Measurements from ENCODE around the gene UBE2E1. TPM values are rescaled to one million over a fixed set of nuclear protein-coding genes. Genes with fewer than 3 reads are reported as not detected.

The UBE2E1 gene
- total and polyA plus RNA-seq, 2 of the 4 experiments (the other 2 are of a cell fraction), result 54.1 to 91.6 TPM

DNA sequence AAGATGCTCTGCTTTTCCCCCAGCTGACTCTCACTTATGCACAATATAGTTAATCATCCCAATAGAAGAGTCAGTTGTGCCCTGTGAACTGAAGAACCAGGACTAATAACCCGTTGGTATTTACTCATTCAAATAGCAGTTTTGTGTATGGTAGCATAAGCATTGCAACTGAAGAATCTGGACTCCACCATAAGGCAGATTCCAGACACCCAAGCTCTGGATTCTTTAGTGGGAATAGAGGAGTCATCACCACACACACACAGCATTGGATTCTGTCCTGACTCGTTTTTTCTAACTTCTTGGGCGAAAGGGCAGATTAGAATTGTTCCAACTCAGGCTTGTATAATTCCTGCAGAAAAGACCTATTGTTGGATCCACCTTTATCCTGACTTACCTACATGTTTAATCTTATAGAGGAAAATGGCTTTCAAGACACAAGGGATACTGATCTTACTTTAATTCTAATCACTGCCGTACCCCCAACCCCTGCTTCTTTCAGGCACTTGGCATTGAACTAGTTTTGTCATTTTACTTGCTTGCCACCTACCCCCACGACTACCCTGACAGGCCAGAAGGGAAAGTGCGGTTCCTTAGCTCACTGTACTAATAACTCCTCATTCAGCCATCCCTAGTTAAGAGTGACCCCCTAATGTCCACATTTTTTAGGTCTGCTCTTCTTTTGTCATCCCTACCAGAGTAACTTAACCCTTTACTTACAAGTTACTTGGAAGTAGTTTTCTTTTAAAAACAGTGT is 68.8 kb downstream of the UBE2E1 start:
- dilution Hi-C loops (cut with HindIII; ENCODE audit: low sequenced_read_pairs, unreplicated experiment), result no loop called here
- peaks cover 24 to 70% of the 10 kb centered on the region in 2 experiments for H3K79me1 ChIP-seq (ENCODE audit: low read depth in 1 of 2, low read length in 2 of 2)
- 80% methylated on average over 1 of the region's 6 CpGs; no CpG with 5 or more reads in 1 of the 2 experiments for WGBS, 2 experiments (ENCODE audit: extremely low coverage in 2 of 2, insufficient read length in 1 of 2)
- TF ChIP-seq SMC3 (IDR thresholded peaks at IDR 0.05; ENCODE audit: low read depth, low read length) (no peak), RFX5 (IDR thresholded peaks at IDR 0.05; ENCODE audit: low read depth, low read length) (no peak), POLR2A (IDR thresholded peaks at IDR 0.05; ENCODE audit: low read depth, low read length) (no peak), NFE2L2 (IDR thresholded peaks at IDR 0.05; ENCODE audit: low read depth, low read length) (no peak), MAFK (IDR thresholded peaks at IDR 0.05; ENCODE audit: low read depth, low read length) (no peak), FOS (IDR thresholded peaks at IDR 0.05; ENCODE audit: low read depth, low read length) (peak; percentile 40; the same call in 1 of the 2 replicates), MAZ (IDR thresholded peaks at IDR 0.05; ENCODE audit: borderline replicate concordance, low read depth, low read length) (no peak), BHLHE40 (IDR thresholded peaks at IDR 0.05; ENCODE audit: low read depth, low read length) (no peak), RCOR1 (IDR thresholded peaks at IDR 0.05; ENCODE audit: insufficient replicate concordance, low read length) (no peak), MXI1 (IDR thresholded peaks at IDR 0.05; ENCODE audit: borderline replicate concordance, low read depth, low read length) (no peak)
- TF ChIP-seq, protein P1, sequence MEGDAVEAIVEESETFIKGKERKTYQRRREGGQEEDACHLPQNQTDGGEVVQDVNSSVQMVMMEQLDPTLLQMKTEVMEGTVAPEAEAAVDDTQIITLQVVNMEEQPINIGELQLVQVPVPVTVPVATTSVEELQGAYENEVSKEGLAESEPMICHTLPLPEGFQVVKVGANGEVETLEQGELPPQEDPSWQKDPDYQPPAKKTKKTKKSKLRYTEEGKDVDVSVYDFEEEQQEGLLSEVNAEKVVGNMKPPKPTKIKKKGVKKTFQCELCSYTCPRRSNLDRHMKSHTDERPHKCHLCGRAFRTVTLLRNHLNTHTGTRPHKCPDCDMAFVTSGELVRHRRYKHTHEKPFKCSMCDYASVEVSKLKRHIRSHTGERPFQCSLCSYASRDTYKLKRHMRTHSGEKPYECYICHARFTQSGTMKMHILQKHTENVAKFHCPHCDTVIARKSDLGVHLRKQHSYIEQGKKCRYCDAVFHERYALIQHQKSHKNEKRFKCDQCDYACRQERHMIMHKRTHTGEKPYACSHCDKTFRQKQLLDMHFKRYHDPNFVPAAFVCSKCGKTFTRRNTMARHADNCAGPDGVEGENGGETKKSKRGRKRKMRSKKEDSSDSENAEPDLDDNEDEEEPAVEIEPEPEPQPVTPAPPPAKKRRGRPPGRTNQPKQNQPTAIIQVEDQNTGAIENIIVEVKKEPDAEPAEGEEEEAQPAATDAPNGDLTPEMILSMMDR (conservative IDR thresholded peaks at IDR 0.05; ENCODE audit: low read depth, low read length), result no peak
- TF ChIP-seq, protein P2, sequence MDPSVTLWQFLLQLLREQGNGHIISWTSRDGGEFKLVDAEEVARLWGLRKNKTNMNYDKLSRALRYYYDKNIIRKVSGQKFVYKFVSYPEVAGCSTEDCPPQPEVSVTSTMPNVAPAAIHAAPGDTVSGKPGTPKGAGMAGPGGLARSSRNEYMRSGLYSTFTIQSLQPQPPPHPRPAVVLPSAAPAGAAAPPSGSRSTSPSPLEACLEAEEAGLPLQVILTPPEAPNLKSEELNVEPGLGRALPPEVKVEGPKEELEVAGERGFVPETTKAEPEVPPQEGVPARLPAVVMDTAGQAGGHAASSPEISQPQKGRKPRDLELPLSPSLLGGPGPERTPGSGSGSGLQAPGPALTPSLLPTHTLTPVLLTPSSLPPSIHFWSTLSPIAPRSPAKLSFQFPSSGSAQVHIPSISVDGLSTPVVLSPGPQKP (IDR thresholded peaks at IDR 0.05; ENCODE audit: borderline replicate concordance, low read depth, low read length), result no peak
- TF ChIP-seq, protein P3, sequence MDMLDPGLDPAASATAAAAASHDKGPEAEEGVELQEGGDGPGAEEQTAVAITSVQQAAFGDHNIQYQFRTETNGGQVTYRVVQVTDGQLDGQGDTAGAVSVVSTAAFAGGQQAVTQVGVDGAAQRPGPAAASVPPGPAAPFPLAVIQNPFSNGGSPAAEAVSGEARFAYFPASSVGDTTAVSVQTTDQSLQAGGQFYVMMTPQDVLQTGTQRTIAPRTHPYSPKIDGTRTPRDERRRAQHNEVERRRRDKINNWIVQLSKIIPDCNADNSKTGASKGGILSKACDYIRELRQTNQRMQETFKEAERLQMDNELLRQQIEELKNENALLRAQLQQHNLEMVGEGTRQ (IDR thresholded peaks at IDR 0.05; ENCODE audit: low read depth, low read length), result no peak

More for the DNA sequence above, 68.8 kb downstream of the UBE2E1 start:
- peaks cover 16% of the 10 kb centered on the region for H3K4me1 ChIP-seq (ENCODE audit: control insufficient read depth, insufficient read depth, low read length)
- H3K4me3 ChIP-seq (ENCODE audit: insufficient read depth, low read depth, low read length), result no peak overlapping the region
- in situ Hi-C loops (cut with MboI; ENCODE audit: low sequenced_read_pairs) (loop anchor here (25.0 kb wide), 2 partner anchors 363 to 813 kb away; no protein-coding TSS in a partner anchor), intact Hi-C loops (cut with micrococcal nuclease) (loop anchor here (1.0 to 10.0 kb wide), 3 partner anchors 160 to 670 kb away; partner anchors contain the start of gene UBE2E2)
- no TSS peak for BruUV-seq (replicated peaks)
- H2BK5ac ChIP-seq (ENCODE audit: low read depth, low read length, poor library complexity, severe bottlenecking), result peak overlapping the region; percentile 88
- 0 out of 2 replicates have a peak overlapping the region, but pooled peaks have one; percentile 13 for H2BK20ac ChIP-seq (ENCODE audit: low read depth, low read length)
- H2AK5ac ChIP-seq (ENCODE audit: low read depth, low read length), result peak overlapping the region; percentile 81
- H3K4me2 ChIP-seq (ENCODE audit: low read depth, low read length), result peak overlapping the region; percentile 76
- H3K56ac ChIP-seq (ENCODE audit: extremely low read depth, insufficient read depth, low read length), result no peak overlapping the region
- no peaks in the 10 kb centered on the region for H3K9me3 ChIP-seq (ENCODE audit: control insufficient read depth, insufficient read depth, low read length)
- peak overlapping the region in 1 of 2 experiments; percentile 77; a peak in 3 of 4 replicates for H4K8ac ChIP-seq (ENCODE audit: low read depth in 2 of 2, low read length in 2 of 2)
- no peak overlapping the region for H2AK9ac ChIP-seq (replicated peaks; ENCODE audit: low read depth, low read length, poor library complexity)
- H2AFZ ChIP-seq (replicated peaks; ENCODE audit: low read length, poor library complexity), result no peak overlapping the region
- peak overlapping the region; percentile 90 for H3K18ac ChIP-seq (ENCODE audit: low read depth, low read length)
- peaks cover 5% of the 10 kb centered on the region for H3K9me1 ChIP-seq (ENCODE audit: insufficient read depth, low read length)
- ATAC-seq (ENCODE audit: low read depth) (peak; percentile 89), DNase-seq (peak; percentile 87)
- peak overlapping the region; percentile 72 for H4K5ac ChIP-seq (ENCODE audit: low read depth, low read length)
- H2BK15ac ChIP-seq (ENCODE audit: low read depth, low read length), result peak overlapping the region; percentile 49; the same call in 1 of the 3 replicates
- H3K27ac ChIP-seq (ENCODE audit: insufficient read depth, low read length), result peak overlapping the region; percentile 72
- H3K27me3 ChIP-seq (ENCODE audit: control insufficient read depth, insufficient read depth, low read length), result no peaks in the 10 kb centered on the region
- H4K91ac ChIP-seq (ENCODE audit: insufficient read depth, low read depth, low read length), result no peak overlapping the region
- peaks cover 48% of the 10 kb centered on the region for H4K20me1 ChIP-seq (ENCODE audit: insufficient read depth, low read length)
- peak overlapping the region; percentile 67 for H3K4ac ChIP-seq (ENCODE audit: low read depth, low read length)
- no peaks in the 10 kb centered on the region for H3K36me3 ChIP-seq (ENCODE audit: control insufficient read depth, insufficient read depth, low read length)
- H3K9ac ChIP-seq (ENCODE audit: low read depth, low read length), result no peak overlapping the region
- H3K14ac ChIP-seq (replicated peaks; ENCODE audit: low read depth, low read length), result peak overlapping the region; percentile 67; the same call in 1 of the 2 replicates
- peak overlapping the region; percentile 53 for H3K23ac ChIP-seq (ENCODE audit: low read depth, low read length)
- POLR2A ChIA-PET (ENCODE audit: unreplicated experiment), result interaction anchor here (0.6 to 0.7 kb wide), 2 partner anchors 63 to 70 kb away, joined by 3 read pairs; no protein-coding TSS in a partner anchor
- H2BK120ac ChIP-seq (ENCODE audit: low read depth, low read length), result peak overlapping the region; percentile 58
- CTCF ChIA-PET, result interaction anchor here (0.6 to 0.9 kb wide), 3 partner anchors 49 to 1041 kb away, joined by 3 to 4 read pairs (median 3); no protein-coding TSS in a partner anchor
